Chondrocyte (in vitro differentiated cells): ENCODE data around the gene LIMK1. TPM values are rescaled to one million over a fixed set of nuclear protein-coding genes. Genes with fewer than 3 reads are reported as not detected.
"Not testable (repeated sequence)": the region's sequence is repeated elsewhere in the genome, so short reads cannot be mapped to it uniquely, and the experiment has no call there.

Experiments used
- DNase-seq: peaks from one replicate; pipeline ENCODE4 v3.0.0; 2021; ENCODE audit warnings: mixed read lengths, low spot score
- H3K27ac Mint-ChIP-seq: one replicate; pipeline ENCODE4 v1.8.0; 2021; ENCODE audit warnings: mild to moderate bottlenecking, moderate library complexity, mixed read lengths; ENCODE audit not compliant: unreplicated experiment
- H3K27me3 Mint-ChIP-seq: 2 replicates; pipeline ENCODE4 v1.8.0; 2021; ENCODE audit warnings: low read depth, mixed read lengths
- H3K36me3 Mint-ChIP-seq: 2 replicates; pipeline ENCODE4 v1.8.0; 2021; ENCODE audit warnings: low read depth, mixed read lengths
- H3K4me1 Mint-ChIP-seq: 2 replicates; pipeline ENCODE4 v1.8.0; 2021; ENCODE audit warnings: low read depth, mild to moderate bottlenecking, mixed read lengths
- H3K4me3 Mint-ChIP-seq: one replicate; pipeline ENCODE4 v1.8.0; 2021; ENCODE audit warnings: mild to moderate bottlenecking, moderate library complexity, mixed read lengths; ENCODE audit not compliant: unreplicated experiment
- H3K9me3 Mint-ChIP-seq: 2 replicates; pipeline ENCODE4 v1.8.0; 2021; ENCODE audit warnings: low read depth, mixed read lengths
- total RNA-seq: library from RNA; stranded (reverse); gene quantifications from 3 replicates; pipeline ENCODE4 v1.2.1, GENCODE V29; 2021
- TF ChIP-seq, protein P1 (sequence below): fragments of 200-600 bp; sonication (generic); IDR thresholded peaks from 2 replicates; pipeline ENCODE4 v1.5.0; 2021; ENCODE audit warnings: antibody characterized with exemption, mild to moderate bottlenecking, moderate library complexity

The LIMK1 gene
- total RNA-seq, 1 donor from 2014 or later, result 41.5 TPM

DNA sequence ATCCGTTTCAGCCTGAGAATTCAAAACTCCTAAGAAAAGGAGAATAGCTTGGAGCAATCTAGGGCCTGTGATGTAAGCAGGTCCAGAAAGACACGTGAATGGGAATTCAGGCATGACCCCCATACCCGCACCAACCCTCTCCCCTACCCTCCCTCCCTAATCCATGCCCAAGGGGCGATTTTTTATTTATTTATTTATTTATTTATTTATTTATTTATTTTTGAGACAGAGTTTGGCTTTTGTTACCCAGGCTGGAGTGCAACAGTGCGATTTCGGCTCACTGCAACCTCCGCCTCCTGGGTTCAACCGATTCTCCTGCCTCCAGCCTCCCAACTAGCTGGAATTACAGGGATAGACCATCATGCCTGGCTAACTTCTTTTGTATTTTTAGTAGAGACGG lies 74.0 kb downstream of the LIMK1 start:
- no peaks in the 10 kb centered on the region for H3K36me3 Mint-ChIP-seq
- no peaks in the 10 kb centered on the region for H3K9me3 Mint-ChIP-seq
- no peak for DNase-seq
- no peak overlapping the region for H3K27ac Mint-ChIP-seq
- H3K4me1 Mint-ChIP-seq, result no peaks in the 10 kb centered on the region
- H3K4me3 Mint-ChIP-seq, result no peak overlapping the region
- TF ChIP-seq, protein P1, sequence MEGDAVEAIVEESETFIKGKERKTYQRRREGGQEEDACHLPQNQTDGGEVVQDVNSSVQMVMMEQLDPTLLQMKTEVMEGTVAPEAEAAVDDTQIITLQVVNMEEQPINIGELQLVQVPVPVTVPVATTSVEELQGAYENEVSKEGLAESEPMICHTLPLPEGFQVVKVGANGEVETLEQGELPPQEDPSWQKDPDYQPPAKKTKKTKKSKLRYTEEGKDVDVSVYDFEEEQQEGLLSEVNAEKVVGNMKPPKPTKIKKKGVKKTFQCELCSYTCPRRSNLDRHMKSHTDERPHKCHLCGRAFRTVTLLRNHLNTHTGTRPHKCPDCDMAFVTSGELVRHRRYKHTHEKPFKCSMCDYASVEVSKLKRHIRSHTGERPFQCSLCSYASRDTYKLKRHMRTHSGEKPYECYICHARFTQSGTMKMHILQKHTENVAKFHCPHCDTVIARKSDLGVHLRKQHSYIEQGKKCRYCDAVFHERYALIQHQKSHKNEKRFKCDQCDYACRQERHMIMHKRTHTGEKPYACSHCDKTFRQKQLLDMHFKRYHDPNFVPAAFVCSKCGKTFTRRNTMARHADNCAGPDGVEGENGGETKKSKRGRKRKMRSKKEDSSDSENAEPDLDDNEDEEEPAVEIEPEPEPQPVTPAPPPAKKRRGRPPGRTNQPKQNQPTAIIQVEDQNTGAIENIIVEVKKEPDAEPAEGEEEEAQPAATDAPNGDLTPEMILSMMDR, result no peak
- H3K27me3 Mint-ChIP-seq, result no peaks in the 10 kb centered on the region

DNA sequence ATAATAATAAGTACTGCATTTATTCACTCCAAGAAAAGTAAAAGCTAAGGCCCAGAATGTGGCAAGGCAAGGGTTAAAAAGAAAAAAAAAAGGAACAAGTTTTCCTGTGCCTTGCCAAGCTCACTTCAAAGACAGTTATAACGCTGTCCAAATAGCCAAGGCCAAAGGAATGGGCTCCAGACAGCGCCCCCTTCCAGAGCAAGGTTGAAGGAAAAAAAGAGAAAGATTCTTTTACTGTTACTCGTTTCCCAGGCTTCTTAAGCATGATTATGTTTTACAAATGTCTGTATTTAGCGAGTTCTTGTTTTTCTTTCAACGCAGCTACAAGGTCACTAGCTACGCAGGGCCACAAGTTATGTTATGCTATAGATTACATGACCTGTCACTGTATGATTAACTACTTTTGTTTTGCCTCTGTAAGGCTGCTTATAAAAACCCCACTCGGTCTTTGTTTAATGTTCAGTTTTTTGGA lies 81.4 kb downstream of the LIMK1 start:
- H3K36me3 Mint-ChIP-seq, result no peaks in the 10 kb centered on the region
- no peak overlapping the region for H3K27ac Mint-ChIP-seq
- no peaks in the 10 kb centered on the region for H3K27me3 Mint-ChIP-seq
- H3K9me3 Mint-ChIP-seq, result no peaks in the 10 kb centered on the region
- TF ChIP-seq, protein P1, result peak; percentile 78
- DNase-seq, result no peak
- no peak overlapping the region for H3K4me3 Mint-ChIP-seq
- H3K4me1 Mint-ChIP-seq, result peaks cover 18% of the 10 kb centered on the region

GRCh38 chr7:74165867-74166593 lies 82.4 kb downstream of the LIMK1 start:
- Mint-ChIP-seq H3K9me3 (no peaks in the 10 kb centered on the region), H3K4me3 (no peak overlapping the region)
- TF ChIP-seq, protein P1, result no peak

DNA sequence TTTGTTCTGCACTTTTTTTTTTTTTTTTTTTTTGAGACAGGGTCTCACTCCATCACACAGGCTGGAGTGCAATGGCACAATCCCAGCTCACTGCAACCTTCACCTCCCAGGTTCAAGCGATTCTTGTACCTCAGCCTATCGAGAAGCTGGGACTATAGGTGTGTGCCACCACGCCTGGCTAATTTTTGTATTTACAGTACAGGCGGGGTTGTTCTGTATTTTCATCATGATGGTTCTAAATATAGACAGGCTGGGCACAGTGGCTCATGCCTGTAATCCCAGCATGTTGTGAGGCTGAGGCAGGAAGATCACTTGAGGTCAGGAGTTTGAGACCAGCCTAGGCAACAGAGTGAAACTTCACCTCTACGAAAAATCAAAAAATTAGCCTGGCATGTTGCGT lies 83.7 kb downstream of the LIMK1 start:
- peaks cover 19% of the 10 kb centered on the region for H3K4me1 Mint-ChIP-seq
- H3K27ac Mint-ChIP-seq, result not testable (repeated sequence)

More at GRCh38 chr7:74165867-74166593, 82.4 kb downstream of the LIMK1 start:
- no peak for DNase-seq
- H3K27me3 Mint-ChIP-seq, result no peaks in the 10 kb centered on the region
- H3K36me3 Mint-ChIP-seq, result no peaks in the 10 kb centered on the region
- H3K27ac Mint-ChIP-seq, result no peak overlapping the region
- peaks cover 18% of the 10 kb centered on the region for H3K4me1 Mint-ChIP-seq

More for the DNA sequence above, 83.7 kb downstream of the LIMK1 start:
- H3K9me3 Mint-ChIP-seq, H3K27me3 Mint-ChIP-seq, DNase-seq, H3K4me3 Mint-ChIP-seq, H3K36me3 Mint-ChIP-seq: not testable (repeated sequence)

Other genes with a start within 250 kb of the LIMK1 start
- gene METTL27, start 241.3 kb upstream of the LIMK1 start, total RNA-seq, result 0.51 to 1.7 TPM (median 0.99 TPM) in 3 replicates
- 0.25 TPM in 1 of 3 replicates, not detected in the others for gene TMEM270, start 222.6 kb upstream of the LIMK1 start, total RNA-seq
- gene ELN, start 55.6 kb upstream of the LIMK1 start, total RNA-seq, result 8,224 to 15,554 TPM (median 15,093 TPM) in 3 replicates
- 209 to 219 TPM (median 217 TPM) in 3 replicates for gene EIF4H, start 90.6 kb downstream of the LIMK1 start, total RNA-seq
- 0.56 to 1.5 TPM (median 1.2 TPM) in 3 replicates for gene LAT2, start 126.2 kb downstream of the LIMK1 start, total RNA-seq
- gene RFC2, start 170.6 kb downstream of the LIMK1 start, total RNA-seq, result 11.0 to 18.4 TPM (median 11.3 TPM) in 3 replicates
- 27.0 to 33.0 TPM (median 32.6 TPM) in 3 replicates for gene CLIP2, start 205.6 kb downstream of the LIMK1 start, total RNA-seq